Erythroblast (primary cell): ENCODE measurements around the gene ACACB.

Source experiments
- GATA1 ChIP-seq: IDR thresholded peaks from 2 replicates; pipeline ENCODE4 v1.6.1; 2011; ENCODE audit warnings: low read depth, mild to moderate bottlenecking, control low read depth, low read length, moderate library complexity
- POLR2A ChIP-seq: IDR thresholded peaks from 2 replicates; pipeline ENCODE4 v1.6.1; 2011; ENCODE audit warnings: mild to moderate bottlenecking, low read length

DNA sequence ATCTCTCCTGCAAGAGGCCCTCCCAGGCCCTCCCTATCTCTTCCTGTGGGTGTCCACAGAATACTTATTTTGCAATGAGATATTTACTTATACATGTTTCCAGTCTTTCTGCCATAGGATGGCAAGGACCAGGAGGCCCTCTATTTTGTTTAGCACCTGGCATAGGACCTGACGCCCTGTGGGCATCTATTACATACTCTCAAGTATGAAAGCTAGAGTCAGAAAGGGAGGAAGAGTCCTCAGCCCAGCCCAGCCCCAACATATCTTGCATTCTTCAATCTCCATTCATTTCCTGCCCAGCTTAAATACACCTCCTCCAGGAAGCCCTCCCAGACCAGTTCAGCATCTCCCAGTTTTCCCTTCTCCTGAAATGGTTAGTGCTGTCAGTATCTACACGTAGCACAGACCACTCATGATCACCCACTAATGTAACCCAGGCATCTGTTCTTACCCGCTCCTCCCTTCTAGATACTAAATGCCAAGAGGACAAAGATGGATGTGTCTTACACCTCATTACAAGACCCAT is 185.3 kb downstream of the ACACB start:
- no peak for TF ChIP-seq POLR2A
- no peak for TF ChIP-seq GATA1
